K562 (cell line): ENCODE measurements around the gene CNGA4. TPM values are rescaled to one million over a fixed set of nuclear protein-coding genes. Genes with fewer than 3 reads are reported as not detected.

Experiments used
- ATAC-seq: fragments of 200-7000 bp; cut with Tn5 transposase; 3 replicates; pipeline ENCODE4 v1.9.1; 2020; ENCODE audit warnings: moderate library complexity
- BruUV-seq: library from RNA; stranded (reverse); fragments of 400-500 nt; replicated peaks from 2 replicates; lab custom pipeline; 2021; lab: Mats Ljungman, UMichigan
- CTCF ChIA-PET: fragments of 300-600 bp; formaldehyde crosslinking; extraction: SDS; loops from one replicate; lab custom pipeline; 2021; ENCODE audit warnings: low intra/inter-chr PET ratio; lab: Yijun Ruan, JAX
- POLR2A ChIA-PET: fragments of 300-600, 350-650 bp; sonication (Branson Sonifier 250); formaldehyde crosslinking; extraction: SDS; loops from one replicate; lab custom pipeline; 2021; ENCODE audit warnings: antibody characterized with exemption, inconsistent platforms; lab: Yijun Ruan, JAX
- DNase-seq, 4 experiments: peaks; one replicate each; pipeline versions ENCODE4 v3.0.0 to v3.0.0-alpha.2; 2011 to 2018; ENCODE audit warnings: low spot score in 3 of 4, mixed read lengths in 3 of 4; ENCODE audit errors: extremely low read depth in 1 of 4
- FAIRE-seq: peaks from 2 replicates; lab custom pipeline; 2011; peaks lifted over from hg19 to GRCh38; lab: Jason Lieb, UNC
- H2AFZ ChIP-seq: 2 replicates; pipeline ENCODE4 v1.6.0; 2011; ENCODE audit warnings: low read depth, low read length, control low read depth, inconsistent platforms
- H3K27ac ChIP-seq: fragments of 200-600 bp; 3 replicates; pipeline ENCODE4 v1.8.0; 2011; ENCODE audit warnings: low read depth, mild to moderate bottlenecking, control low read depth, inconsistent platforms, low read length, moderate library complexity, mixed read lengths; ENCODE audit errors: extremely low read depth
- H3K27me3 ChIP-seq, 2 experiments: fragments of 300-600 bp in 1 of 2; 2 replicates in 1 of 2; 3 replicates in 1 of 2; pipeline versions ENCODE4 v1.6.0 to v1.8.0; 2011; ENCODE audit warnings: inconsistent platforms in 2 of 2, low read length in 2 of 2, mild to moderate bottlenecking in 1 of 2, mixed read lengths in 1 of 2, moderate library complexity in 1 of 2; ENCODE audit not compliant: control insufficient read depth in 2 of 2, insufficient read depth in 2 of 2
- H3K36me3 ChIP-seq: fragments of 300-600 bp; 3 replicates; pipeline ENCODE4 v1.8.0; 2011; ENCODE audit warnings: mild to moderate bottlenecking, low read length, inconsistent platforms; ENCODE audit not compliant: control insufficient read depth, insufficient read depth
- H3K4me1 ChIP-seq, 2 experiments: fragments of 200-600 bp in 1 of 2; replicated peaks in 1 of 2; 2 replicates in 1 of 2; 3 replicates in 1 of 2; pipeline versions ENCODE4 v1.5.1 to v1.8.0; 2011; ENCODE audit warnings: inconsistent platforms in 2 of 2, low read length in 2 of 2, mild to moderate bottlenecking in 1 of 2, mixed read lengths in 1 of 2, moderate library complexity in 1 of 2; ENCODE audit not compliant: control insufficient read depth in 2 of 2, insufficient read depth in 2 of 2
- H3K4me2 ChIP-seq: 2 replicates; pipeline ENCODE4 v1.6.1; 2011; ENCODE audit warnings: low read length, control low read depth, inconsistent platforms, mixed read lengths; ENCODE audit not compliant: insufficient read depth
- H3K4me3 ChIP-seq: fragments of 200-600 bp; sonication (generic), shearing (Covaris generic); 2 replicates; pipeline ENCODE4 v1.5.1; 2016; ENCODE audit warnings: control low read depth, inconsistent platforms
- H3K79me2 ChIP-seq: fragments of 200-600 bp; 3 replicates; pipeline ENCODE4 v1.8.0; 2011; ENCODE audit warnings: low read length, inconsistent platforms; ENCODE audit not compliant: control insufficient read depth, insufficient read depth
- H3K9ac ChIP-seq, 2 experiments: 2 replicates each; pipeline versions ENCODE4 v1.6.0 to v1.6.1; 2011; ENCODE audit warnings: low read depth in 2 of 2, low read length in 2 of 2, control low read depth in 1 of 2, inconsistent platforms in 1 of 2, mild to moderate bottlenecking in 1 of 2, mixed read lengths in 1 of 2; ENCODE audit not compliant: insufficient read depth in 1 of 2
- H3K9me1 ChIP-seq: one replicate; pipeline ENCODE4 v1.6.0; 2011; ENCODE audit warnings: inconsistent platforms, mild to moderate bottlenecking, low read length, moderate library complexity; ENCODE audit not compliant: control insufficient read depth, insufficient read depth
- H3K9me3 ChIP-seq: replicated peaks from 2 replicates; pipeline ENCODE4 v1.5.1; 2011; ENCODE audit warnings: low read depth, low read length, inconsistent platforms; ENCODE audit not compliant: control insufficient read depth, insufficient read depth
- H4K20me1 ChIP-seq: replicated peaks from 2 replicates; pipeline ENCODE4 v1.6.1; 2011; ENCODE audit warnings: low read length, inconsistent platforms, mixed read lengths; ENCODE audit not compliant: control insufficient read depth, insufficient read depth
- ARID1B ChIP-seq: fragments of 450-650 bp; IDR thresholded peaks from 2 replicates; pipeline ENCODE4 v1.6.1; 2016; ENCODE audit warnings: antibody characterized with exemption, mild to moderate bottlenecking, inconsistent platforms
- CCAR2 ChIP-seq: fragments of 200-400 bp; formaldehyde crosslinking; IDR thresholded peaks from 2 replicates; pipeline ENCODE4 v1.6.1; 2017; ENCODE audit warnings: mild to moderate bottlenecking, low read depth, low read length
- ESRRA ChIP-seq: fragments of 450-650 bp; IDR thresholded peaks from 2 replicates; pipeline ENCODE4 v1.6.1; 2014; ENCODE audit warnings: low read depth, mild to moderate bottlenecking, moderate library complexity, borderline replicate concordance
- HNRNPK ChIP-seq: fragments of 200-400 bp; formaldehyde crosslinking; IDR thresholded peaks from one replicate; pipeline ENCODE4 v1.6.1; 2018; ENCODE audit warnings: mild to moderate bottlenecking, low read depth, low read length; ENCODE audit not compliant: poor library complexity, severe bottlenecking
- MLX ChIP-seq, 2 experiments: fragments of 450-650 bp in 1 of 2; sonication (generic) in 1 of 2; formaldehyde crosslinking; conservative IDR thresholded peaks; 2 replicates each; pipeline versions ENCODE4 v1.4.0 to v1.8.1; 2020 to 2022; ENCODE audit warnings: mild to moderate bottlenecking in 1 of 2, missing genetic modification reagents in 1 of 2
- NFE2L1 ChIP-seq: fragments of 450-650 bp; IDR thresholded peaks from 2 replicates; pipeline ENCODE4 v1.6.1; 2016; ENCODE audit warnings: missing genetic modification characterization, low read depth, mild to moderate bottlenecking, missing compliant biosample characterization, moderate library complexity, borderline replicate concordance
- RBM15 ChIP-seq: fragments of 200-400 bp; formaldehyde crosslinking; IDR thresholded peaks from 2 replicates; pipeline ENCODE4 v1.6.1; 2018; ENCODE audit warnings: mild to moderate bottlenecking, low read length, moderate library complexity; ENCODE audit not compliant: insufficient read depth
- ZBTB40 ChIP-seq, 2 experiments: fragments of 450-650 bp in 1 of 2; sonication (generic) in 1 of 2; formaldehyde crosslinking in 1 of 2; IDR thresholded peaks; 2 replicates each; pipeline versions ENCODE4 v1.7.1 to v1.9.0; 2016 to 2022; ENCODE audit warnings: inconsistent platforms in 1 of 2, mild to moderate bottlenecking in 1 of 2, missing genetic modification reagents in 1 of 2
- ZNF197 ChIP-seq: fragments of 200-800 bp; sonication (Bioruptor generic); IDR thresholded peaks from 2 replicates; pipeline ENCODE4 v1.6.1; 2016; ENCODE audit warnings: low read depth, missing genetic modification characterization, missing compliant biosample characterization
- ZNF263 ChIP-seq: sonication (generic); formaldehyde crosslinking; IDR thresholded peaks from 2 replicates; pipeline ENCODE4 v1.8.0; 2022; ENCODE audit warnings: mild to moderate bottlenecking, missing genetic modification reagents, borderline replicate concordance
- WGBS: fragments of 100-300 bp; shearing (Covaris generic); methylation state at CpG from one replicate; pipeline ENCODE4 v1.1.6; 2016; ENCODE audit warnings: low coverage, mixed read lengths; ENCODE audit not compliant: insufficient coverage; ENCODE audit errors: missing lambda C conversion rate; 5-methylcytosine and 5-hydroxymethylcytosine counted together
- in situ Hi-C: fragments of 300-500 bp; cut with MboI; formaldehyde crosslinking; loops from 4 replicates; pipeline ENCODE4 v1.15.0; 2018; ENCODE audit warnings: inconsistent platforms, mixed read lengths
- intact Hi-C: fragments of 100-400 bp; cut with micrococcal nuclease; formaldehyde crosslinking; loops from 2 replicates; pipeline ENCODE4 v1.14.2; 2022
- polyA plus RNA-seq, 8 experiments: library from polyadenylated mRNA; depleted of rRNA in 4 of 8; stranded (reverse) in 5 of 8; unstranded in 3 of 8; fragments of >200 nt; fragmentation: Nextera tagmentation in 2 of 8; fragmentation: Illumina TruSeq in 1 of 8; extraction: Ambion mirVana in 2 of 8; extraction: Trizol in 1 of 8; gene quantifications; 2 replicates each; pipeline versions ENCODE4 v1.2.1 to v1.2.3, GENCODE V29; 2011 to 2014; ENCODE audit warnings: inconsistent platforms in 1 of 8, missing spikeins in 1 of 8
- total RNA-seq, 7 experiments: library from RNA; depleted of rRNA in 6 of 7; stranded (reverse); fragments of >200 nt in 6 of 7; fragmentation: Illumina TruSeq in 2 of 7; extraction: Trizol in 2 of 7; gene quantifications; 2 replicates each; pipeline versions ENCODE4 v1.2.1 to v1.2.3, GENCODE V29; 2011 to 2021; ENCODE audit warnings: low replicate concordance in 1 of 7

The CNGA4 gene
- total and polyA plus RNA-seq, 9 of the 15 experiments (the other 6 are each of a cell fraction or from before 2014, with no cell fraction given), result 0.04 to 0.09 (median 0.06) TPM; not detected in 6

- TF ChIP-seq MLX (CRISPR knock-in tag; conservative IDR thresholded peaks at IDR 0.05) (no peak), ZNF263 (CRISPR knock-in tag) (no peak), ARID1B (no peak)
- TF ChIP-seq, all 486 proteins: peak for 0
Observed at GRCh38 chr11:6240781-6241180, 1.9 kb downstream of the CNGA4 start (continued).

- BruUV-seq, result no TSS peak
- Histone ChIP-seq H3K27me3 (peaks cover 13 to 54% of the 10 kb centered on the region in 2 experiments), H3K4me1 (peaks cover 0 to 9% of the 10 kb centered on the region in 2 experiments; a peak in 3 of 5 replicates), H3K36me3 (no peaks in the 10 kb centered on the region), H3K4me2 (no peak overlapping the region), H3K9ac (no peak overlapping the region), H4K20me1 (no peaks in the 10 kb centered on the region), H3K79me2 (no peaks in the 10 kb centered on the region), H3K9me1 (no peaks in the 10 kb centered on the region), H2AFZ (no peak overlapping the region), H3K4me3 (no peak overlapping the region), H3K27ac (no peak overlapping the region), H3K9me3 (no peaks in the 10 kb centered on the region)
- ATAC-seq (no peak), FAIRE-seq (no peak), DNase-seq (no peak)
- WGBS, result 6% methylated on average over 7 of the region's 7 CpGs
- in situ Hi-C loops, result no loop called here
- intact Hi-C loops, result no loop called here
- ChIA-PET POLR2A (no interaction called here), CTCF (no interaction called here)
- TF ChIP-seq ESRRA (no peak), RBM15 (no peak), ZNF197 (no peak), NFE2L1 (tag) (no peak), ZBTB40 (IDR thresholded peaks at IDR 0.05) (no peak), ZBTB40 (CRISPR knock-in tag; IDR thresholded peaks at IDR 0.05) (no peak), HNRNPK (no peak), CCAR2 (no peak)
Observed at GRCh38 chr11:6241316-6241715, 2.4 kb downstream of the CNGA4 start.
